HUES48 (cell line): ENCODE measurements around the gene NEK10.

ENCODE experiments used
- H3K27ac ChIP-seq: one replicate; pipeline ENCODE4 v1.7.0; 2013; ENCODE audit warnings: low read depth, low read length, inconsistent platforms
- H3K27me3 ChIP-seq: 2 replicates; pipeline ENCODE4 v1.6.1; 2013; ENCODE audit warnings: mild to moderate bottlenecking, low read length; ENCODE audit not compliant: control insufficient read depth, insufficient read depth
- H3K36me3 ChIP-seq: 2 replicates; pipeline ENCODE4 v1.6.1; 2013; ENCODE audit warnings: low read length; ENCODE audit not compliant: control insufficient read depth, insufficient read depth
- H3K4me1 ChIP-seq: 2 replicates; pipeline ENCODE4 v1.6.1; 2013; ENCODE audit warnings: mild to moderate bottlenecking, low read length; ENCODE audit not compliant: control insufficient read depth, insufficient read depth
- H3K4me3 ChIP-seq: 2 replicates; pipeline ENCODE4 v1.5.1; 2013; ENCODE audit warnings: mild to moderate bottlenecking, low read depth, low read length
- H3K9ac ChIP-seq: 2 replicates; pipeline ENCODE4 v1.6.1; 2013; ENCODE audit warnings: mild to moderate bottlenecking, low read depth, low read length, moderate library complexity
- H3K9me3 ChIP-seq: 2 replicates; pipeline ENCODE4 v1.6.1; 2013; ENCODE audit warnings: low read length; ENCODE audit not compliant: control insufficient read depth, insufficient read depth

NEK10 gene

DNA sequence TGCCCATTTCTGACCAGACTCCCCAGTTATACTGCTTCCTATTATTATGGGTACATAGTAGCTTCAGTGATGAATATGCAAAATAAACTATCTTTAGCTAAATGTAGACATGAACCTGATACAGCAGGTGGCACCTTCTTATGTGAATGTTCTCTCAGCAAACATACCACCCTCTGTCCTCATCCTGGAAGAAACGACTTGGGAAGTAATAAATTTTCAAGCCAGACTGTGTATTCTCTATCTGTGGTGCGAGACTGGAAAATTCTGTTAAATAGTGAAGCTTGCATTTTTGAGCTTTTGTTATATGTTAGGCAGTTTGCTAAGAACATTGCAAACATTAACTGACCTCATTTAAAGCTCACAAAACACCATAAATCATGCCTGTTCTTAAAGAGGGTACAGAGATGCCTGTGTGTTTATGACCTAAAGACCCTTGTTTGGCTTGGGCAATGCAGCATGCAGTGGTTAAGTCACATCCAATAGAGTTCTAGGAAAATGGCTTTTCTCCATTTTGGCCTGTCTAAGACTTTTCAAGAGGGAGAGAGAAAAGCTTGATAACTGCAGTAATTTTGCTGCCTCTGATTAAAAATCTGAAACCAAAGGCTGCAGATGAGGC lies 287.1 kb downstream of the NEK10 start:
- Histone ChIP-seq H3K27ac (no peak overlapping the region), H3K4me3 (no peak overlapping the region), H3K9me3 (no peaks in the 10 kb centered on the region), H3K36me3 (no peaks in the 10 kb centered on the region), H3K27me3 (no peaks in the 10 kb centered on the region), H3K9ac (no peak overlapping the region), H3K4me1 (peaks cover 25% of the 10 kb centered on the region)

DNA sequence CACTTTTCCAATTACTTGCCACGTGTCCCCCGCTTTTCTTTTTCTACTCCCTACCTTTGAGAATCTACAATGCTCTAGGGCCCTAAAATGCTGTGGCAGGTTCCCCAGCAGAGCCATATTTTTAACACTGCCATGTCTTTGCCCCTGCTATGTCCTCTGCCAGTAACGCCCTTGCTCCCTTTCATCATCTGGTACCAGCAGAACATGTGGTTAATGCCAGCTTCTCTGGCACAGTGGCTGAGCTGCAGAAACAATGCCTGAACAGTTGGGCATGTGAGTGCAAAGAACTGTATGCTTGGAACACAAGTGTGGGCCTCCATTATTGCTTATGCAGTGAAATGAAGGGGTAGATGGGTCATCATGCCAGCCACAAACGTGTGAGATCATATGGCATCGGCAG lies 287.6 kb downstream of the NEK10 start:
- Histone ChIP-seq H3K4me1 (peaks cover 26% of the 10 kb centered on the region), H3K27me3 (no peaks in the 10 kb centered on the region), H3K9ac (no peak overlapping the region), H3K4me3 (no peak overlapping the region), H3K36me3 (no peaks in the 10 kb centered on the region), H3K27ac (no peak overlapping the region), H3K9me3 (no peaks in the 10 kb centered on the region)

DNA sequence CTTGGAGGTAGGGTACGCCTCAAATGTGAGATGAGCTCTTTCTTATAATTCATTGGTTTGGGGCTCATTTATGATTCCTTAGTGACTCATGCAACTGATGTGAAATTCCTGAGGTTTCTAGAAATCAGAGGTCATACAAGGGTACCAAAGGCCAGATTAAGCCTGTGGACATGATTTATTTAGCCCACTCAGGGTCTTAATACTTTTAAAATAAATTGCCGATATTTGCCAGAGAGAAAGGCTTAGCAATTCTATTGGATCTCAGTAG lies 289.0 kb downstream of the NEK10 start:
- no peaks in the 10 kb centered on the region for H3K27me3 ChIP-seq
- H3K27ac ChIP-seq, result no peak overlapping the region
- no peak overlapping the region for H3K9ac ChIP-seq
- no peaks in the 10 kb centered on the region for H3K9me3 ChIP-seq
- H3K4me3 ChIP-seq, result no peak overlapping the region
- H3K4me1 ChIP-seq, result peaks cover 26% of the 10 kb centered on the region
- H3K36me3 ChIP-seq, result no peaks in the 10 kb centered on the region

DNA sequence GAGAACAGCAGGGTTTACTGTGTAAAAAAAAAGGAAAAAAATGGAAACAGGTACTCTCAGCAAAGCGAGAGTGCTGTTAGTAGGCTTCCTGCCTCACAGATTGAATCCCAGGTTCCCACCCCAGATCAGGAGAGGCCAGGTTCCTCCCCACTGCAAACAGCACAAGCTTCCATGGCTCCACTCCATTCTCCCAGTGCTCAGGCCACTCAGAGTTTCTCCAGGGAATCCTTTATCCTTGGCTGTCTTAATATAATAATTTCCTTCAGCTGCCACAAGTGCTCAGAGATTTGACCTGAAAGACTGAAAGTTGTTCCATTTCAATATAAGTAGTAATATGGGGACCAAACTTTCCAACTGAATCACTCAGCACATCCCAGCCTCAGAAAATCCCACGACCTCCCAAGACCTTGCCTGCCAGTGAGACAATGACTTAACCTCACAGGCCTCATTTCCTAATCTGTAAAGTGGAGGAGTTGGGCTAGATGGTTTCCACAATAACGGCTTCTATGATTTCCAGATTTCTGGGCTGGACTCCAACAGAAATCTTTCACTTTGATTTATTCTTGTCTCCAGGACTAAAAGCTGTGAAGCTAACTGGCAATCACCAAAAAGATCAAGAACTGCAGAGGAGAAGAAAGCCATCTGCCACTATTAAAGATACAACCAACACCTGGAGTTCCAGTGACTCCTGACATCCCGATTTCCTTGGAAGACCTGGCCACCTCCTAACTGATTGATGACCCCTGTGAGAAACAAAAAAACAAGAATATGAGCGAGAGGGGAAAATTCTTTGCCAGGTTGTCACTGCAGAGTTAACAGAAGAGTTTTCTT lies 289.5 kb downstream of the NEK10 start:
- Histone ChIP-seq H3K27me3 (no peaks in the 10 kb centered on the region), H3K27ac (no peak overlapping the region), H3K4me3 (no peak overlapping the region), H3K4me1 (peaks cover 26% of the 10 kb centered on the region), H3K36me3 (no peaks in the 10 kb centered on the region), H3K9ac (no peak overlapping the region), H3K9me3 (no peaks in the 10 kb centered on the region)

DNA sequence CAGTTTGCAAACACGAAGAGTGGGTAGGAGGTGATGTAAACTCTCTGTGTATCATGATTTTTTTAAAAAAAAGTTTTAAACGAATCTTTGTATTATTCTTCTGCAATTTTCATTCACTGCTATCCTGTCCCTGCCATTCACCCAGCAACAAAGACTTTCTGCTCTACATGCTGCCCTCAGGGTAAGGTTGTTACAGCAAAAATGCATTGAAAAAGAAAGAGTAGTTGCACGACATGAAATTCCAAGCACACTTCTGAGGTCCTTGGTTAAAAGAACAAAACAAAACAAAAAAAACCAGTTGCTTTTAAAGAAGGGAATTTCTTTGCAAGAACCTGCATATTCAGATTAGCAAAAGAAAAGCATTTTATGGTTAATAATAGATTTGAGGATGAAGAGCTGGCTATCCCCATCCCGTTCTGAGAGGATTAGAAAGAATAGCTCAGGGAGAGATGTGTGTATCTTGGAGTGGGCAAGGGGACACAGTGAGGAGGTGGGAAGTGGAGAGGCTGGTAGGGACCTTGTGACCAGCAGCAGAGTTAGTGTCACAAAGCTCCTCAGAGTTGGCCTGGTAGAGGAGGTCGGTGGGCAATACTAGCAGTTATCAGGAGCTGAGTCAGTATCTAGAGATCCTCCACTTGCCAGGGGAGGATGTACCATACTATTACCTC lies 290.8 kb downstream of the NEK10 start:
- Histone ChIP-seq H3K9ac (no peak overlapping the region; the same call in 1 of the 2 replicates), H3K4me3 (no peak overlapping the region), H3K27me3 (no peaks in the 10 kb centered on the region), H3K36me3 (no peaks in the 10 kb centered on the region), H3K4me1 (peaks cover 31% of the 10 kb centered on the region), H3K9me3 (no peaks in the 10 kb centered on the region), H3K27ac (peak overlapping the region; percentile 61)

DNA sequence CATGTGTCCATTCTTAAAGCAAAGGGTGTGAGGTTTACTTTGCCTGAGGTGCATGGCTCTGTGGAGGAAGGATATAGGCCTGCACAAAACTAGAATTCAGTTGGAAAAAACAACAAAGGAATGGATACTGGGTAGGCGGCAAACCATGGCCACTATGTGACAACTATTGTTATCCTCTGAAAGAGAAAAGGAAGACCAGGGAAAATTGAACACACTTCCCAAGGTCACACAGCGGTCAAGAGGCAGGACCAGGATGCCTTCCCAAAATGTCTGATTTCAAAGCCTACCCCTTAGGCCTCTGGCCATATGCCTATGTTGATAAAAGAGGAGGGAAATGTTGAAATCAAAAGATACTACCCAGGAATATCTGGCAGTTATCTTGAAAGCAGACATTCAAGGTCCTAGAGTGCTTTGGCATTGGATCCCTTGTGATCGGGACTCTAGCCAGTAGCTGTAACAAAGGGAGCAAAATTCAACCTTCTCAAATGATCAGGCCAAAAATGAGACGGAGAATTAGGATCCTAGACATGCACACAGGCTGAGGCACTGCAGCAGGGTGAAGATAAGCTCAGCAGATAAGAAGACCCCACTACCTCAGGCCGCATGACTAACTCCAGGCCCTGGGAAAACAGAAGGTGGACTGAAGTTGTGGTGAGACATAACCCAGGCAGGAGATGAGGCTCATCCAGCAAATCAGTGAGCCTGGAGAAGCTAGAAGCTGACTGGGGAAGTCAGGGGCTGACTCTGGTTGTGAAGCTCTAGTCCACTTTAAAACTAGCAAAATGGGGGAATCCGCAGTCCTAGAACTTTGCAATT lies 292.2 kb downstream of the NEK10 start:
- H3K4me1 ChIP-seq, result peaks cover 36% of the 10 kb centered on the region
- no peak overlapping the region for H3K4me3 ChIP-seq
- H3K9ac ChIP-seq, result no peak overlapping the region
- H3K27me3 ChIP-seq, result no peaks in the 10 kb centered on the region
- H3K36me3 ChIP-seq, result no peaks in the 10 kb centered on the region
- no peak overlapping the region for H3K27ac ChIP-seq
- no peaks in the 10 kb centered on the region for H3K9me3 ChIP-seq

DNA sequence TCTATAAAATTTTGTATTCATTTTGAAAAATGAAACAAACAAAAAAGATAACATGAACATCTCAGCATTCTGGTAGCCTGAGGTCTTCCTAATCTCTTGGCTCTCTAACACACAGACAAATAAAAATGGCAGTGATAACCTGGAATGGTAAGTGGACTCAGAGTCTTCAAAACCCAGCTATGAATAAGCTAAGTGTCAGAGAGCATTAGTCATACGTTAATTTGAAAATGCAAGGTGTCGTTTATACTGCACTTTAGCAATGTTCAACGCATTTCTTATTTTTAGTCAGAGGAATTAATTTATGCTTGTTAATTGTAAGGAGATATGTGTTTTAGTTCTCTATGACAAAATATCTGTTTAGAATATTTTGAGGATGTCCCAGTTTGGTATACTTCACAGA lies 294.3 kb downstream of the NEK10 start:
- no peaks in the 10 kb centered on the region for H3K27me3 ChIP-seq
- H3K36me3 ChIP-seq, result no peaks in the 10 kb centered on the region
- H3K4me3 ChIP-seq, result no peak overlapping the region
- H3K4me1 ChIP-seq, result peaks cover 36% of the 10 kb centered on the region
- no peak overlapping the region for H3K9ac ChIP-seq
- no peaks in the 10 kb centered on the region for H3K9me3 ChIP-seq
- no peak overlapping the region for H3K27ac ChIP-seq

DNA sequence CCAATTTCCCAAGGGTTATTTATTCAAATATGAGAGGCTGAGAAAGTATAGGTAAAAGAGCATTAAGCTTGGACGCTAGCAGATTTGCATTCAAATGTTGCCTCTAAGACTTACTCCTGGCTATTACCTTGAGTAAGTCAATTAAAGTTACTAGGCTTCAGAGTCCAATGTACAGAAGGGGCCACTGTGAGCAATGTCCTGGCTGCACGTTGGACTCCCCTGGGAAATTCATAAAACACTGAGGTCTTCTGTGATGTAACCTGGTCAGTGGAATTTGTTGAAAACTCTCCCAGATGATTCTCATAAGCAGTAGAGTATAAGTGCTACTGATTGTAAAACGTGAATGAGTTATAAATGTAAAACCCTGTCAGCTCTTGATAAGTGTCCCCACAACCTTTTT lies 295.3 kb downstream of the NEK10 start:
- no peaks in the 10 kb centered on the region for H3K36me3 ChIP-seq
- H3K27me3 ChIP-seq, result no peaks in the 10 kb centered on the region
- no peak overlapping the region for H3K4me3 ChIP-seq
- H3K4me1 ChIP-seq, result peaks cover 35% of the 10 kb centered on the region
- no peak overlapping the region for H3K9ac ChIP-seq
- H3K9me3 ChIP-seq, result no peaks in the 10 kb centered on the region
- H3K27ac ChIP-seq, result no peak overlapping the region

DNA sequence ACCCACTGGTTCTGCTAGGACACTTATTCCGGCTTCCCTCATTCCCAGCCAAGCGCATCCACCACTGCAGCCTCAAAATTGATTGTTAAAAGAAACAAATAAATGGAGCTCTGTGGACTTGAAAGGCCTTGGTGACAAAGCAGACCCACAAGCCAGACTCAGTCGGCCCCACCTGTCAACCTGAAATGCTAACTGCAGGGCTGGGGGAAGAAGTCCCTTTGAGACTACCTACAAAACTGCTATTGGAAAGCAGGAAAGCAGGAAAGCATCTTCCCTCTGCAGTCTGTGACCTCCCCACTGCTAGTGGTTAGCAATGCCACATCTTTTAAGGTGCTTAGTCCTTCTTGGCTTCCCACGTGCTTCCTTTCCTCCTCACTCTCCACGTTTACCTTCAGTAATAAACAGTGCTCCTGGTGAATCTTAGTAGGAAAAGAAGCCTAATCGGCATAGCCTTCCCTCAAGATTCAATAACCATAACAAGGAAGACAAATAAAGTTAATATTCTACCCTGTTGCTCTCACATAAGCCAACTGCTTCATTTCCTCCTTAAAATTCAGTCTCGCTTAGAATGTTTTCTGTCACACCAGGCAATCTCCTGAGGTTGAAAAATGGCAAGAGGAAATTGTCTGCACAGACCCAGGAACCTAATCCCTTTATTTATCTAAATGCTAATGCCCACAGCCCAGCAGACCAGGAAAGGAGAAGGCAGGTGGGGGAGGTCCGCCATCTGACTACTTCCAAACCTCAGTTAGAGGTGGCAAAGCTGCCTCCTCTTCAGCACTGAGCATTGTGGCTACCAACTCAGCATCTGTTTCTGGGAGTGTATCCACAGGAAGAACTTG lies 296.2 kb downstream of the NEK10 start:
- H3K27ac ChIP-seq, result peak overlapping the region; percentile 4
- no peaks in the 10 kb centered on the region for H3K27me3 ChIP-seq
- no peaks in the 10 kb centered on the region for H3K36me3 ChIP-seq
- H3K4me1 ChIP-seq, result peaks cover 26% of the 10 kb centered on the region
- H3K9ac ChIP-seq, result no peak overlapping the region
- no peak overlapping the region for H3K4me3 ChIP-seq
- H3K9me3 ChIP-seq, result no peaks in the 10 kb centered on the region

DNA sequence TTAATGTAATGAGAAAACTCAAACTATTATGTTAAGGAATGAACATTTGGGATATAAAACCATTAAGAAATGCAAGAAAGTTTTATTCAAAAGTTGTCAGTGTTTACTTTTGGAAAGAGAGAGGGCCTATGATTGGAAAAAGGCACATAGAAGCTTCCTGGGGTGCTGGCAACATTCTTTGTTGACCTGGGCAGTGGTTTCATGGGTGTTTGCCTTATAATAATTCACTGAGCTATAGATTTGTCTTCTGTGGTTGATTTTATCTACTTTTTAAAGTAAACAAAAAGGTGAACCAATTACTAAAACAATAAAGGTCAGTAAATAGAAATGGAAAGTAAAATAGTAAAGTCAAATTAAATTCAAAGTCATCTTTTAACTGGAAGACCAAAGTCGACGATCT lies 308.8 kb downstream of the NEK10 start:
- Histone ChIP-seq H3K4me3 (no peak overlapping the region), H3K9me3 (no peaks in the 10 kb centered on the region), H3K36me3 (no peaks in the 10 kb centered on the region), H3K27ac (no peak overlapping the region), H3K9ac (no peak overlapping the region), H3K27me3 (no peaks in the 10 kb centered on the region), H3K4me1 (no peaks in the 10 kb centered on the region)
